ENCODE results near the gene TBL3. TPM values are rescaled to one million over a fixed set of nuclear protein-coding genes. Genes with fewer than 3 reads are reported as not detected.

The TBL3 gene
- total RNA-seq, 6 donors from 2014 or later: 22.0 to 51.6 (median 35.0) TPM

DNA sequence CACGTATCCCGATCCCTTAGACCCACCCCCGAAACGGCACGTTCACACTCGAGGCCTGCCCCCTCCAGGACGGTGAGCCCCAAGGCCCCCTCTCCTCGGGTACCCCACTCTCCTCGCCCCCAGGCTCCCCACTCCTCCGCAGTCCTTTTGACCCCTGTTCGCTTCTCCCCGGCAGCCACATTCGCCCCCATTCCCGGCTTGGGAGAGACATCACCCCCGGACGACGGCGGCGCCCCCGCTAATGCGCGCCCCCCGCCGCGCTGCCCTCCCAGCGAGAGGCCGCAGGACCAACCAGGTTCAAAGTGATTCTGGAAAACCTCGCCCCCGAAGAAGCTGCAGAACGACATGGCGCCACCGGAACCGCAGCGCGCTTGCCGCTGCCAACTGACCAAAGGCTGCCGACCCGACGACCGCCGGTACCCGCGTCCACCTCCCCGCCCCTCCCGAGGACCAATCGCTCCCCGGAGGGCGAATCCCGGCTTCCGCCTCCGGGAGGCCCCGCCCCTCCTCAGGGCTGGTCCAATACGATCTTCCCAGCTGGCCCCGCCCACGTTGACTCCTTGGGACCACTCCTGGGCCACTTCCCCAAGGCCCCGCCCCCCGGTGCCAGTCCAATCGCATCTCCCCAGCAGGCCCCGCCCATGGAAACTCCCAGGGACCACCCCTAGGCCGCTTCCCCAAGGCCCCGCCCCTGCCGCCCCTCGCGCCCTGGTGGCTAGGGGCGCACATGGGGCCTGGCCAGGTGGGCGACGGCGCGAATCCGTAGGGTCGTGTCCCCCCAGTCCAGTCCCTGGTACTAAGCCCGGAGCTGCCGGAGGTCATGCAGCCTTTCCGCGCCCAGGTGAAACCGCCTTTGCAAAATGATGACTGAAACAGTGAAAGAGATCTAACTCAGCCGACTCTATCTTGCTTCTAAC lies 28.8 kb upstream of the TBL3 start, which contains the start of gene MSRB1:
Gene MSRB1, minus strand, starts transcription at position 390 of the 917 bp plus-strand sequence. Its CDS starts 43 bp downstream, at position 347.
- peak within 1 kb of the TSS; percentile 80 to 96 (median 88) for H3K27ac ChIP-seq
- peak; percentile 98 for ATAC-seq (ENCODE audit: low FRiP score in 2 of 2)
- peaks cover 13 to 23% (median 16%) of the 10 kb centered on the region in 4 donors for H3K4me1 ChIP-seq
- 2 to 4% methylated on average over 45 to 49 of the region's 77 CpGs for WGBS, 2 donors
- TF ChIP-seq EP300 (IDR thresholded peaks at IDR 0.05) (no peak), POLR2AphosphoS5 (IDR thresholded peaks at IDR 0.05) (peak; percentile 84 to 95), POLR2A (IDR thresholded peaks at IDR 0.05) (peak; percentile 43 to 95 (median 68)), CTCF (IDR thresholded peaks at IDR 0.05) (peak in 2 of 6 experiments; percentile 12 to 16)
- H3K4me3 ChIP-seq: peak within 1 kb of the TSS; percentile 77 to 96 (median 91)
- no peaks in the 10 kb centered on the region for H3K27me3 ChIP-seq
- H3K9me3 ChIP-seq: no peaks in the 10 kb centered on the region
- DNase-seq: peak; percentile 98 to 100
- H3K36me3 ChIP-seq: peaks cover 3 to 31% (median 29%) of the 10 kb centered on the region in 4 donors

GRCh38 chr16:1944612-1945199 lies 27.1 kb upstream of the TBL3 start:
- no peaks in the 10 kb centered on the region for H3K9me3 ChIP-seq
- no peak for TF ChIP-seq CTCF (IDR thresholded peaks at IDR 0.05)
- no peak for TF ChIP-seq EP300 (IDR thresholded peaks at IDR 0.05)
- TF ChIP-seq POLR2A (IDR thresholded peaks at IDR 0.05): no peak
- TF ChIP-seq POLR2AphosphoS5 (IDR thresholded peaks at IDR 0.05): no peak
- H3K27ac ChIP-seq: no peak overlapping the region
- no peaks in the 10 kb centered on the region for H3K27me3 ChIP-seq
- no peak for DNase-seq
- 92% methylated on average over 21 of the region's 21 CpGs for WGBS, 2 donors
- H3K4me3 ChIP-seq: no peak overlapping the region
- peaks cover 13 to 23% (median 14%) of the 10 kb centered on the region in 4 donors for H3K4me1 ChIP-seq
- H3K36me3 ChIP-seq: peaks cover 0 to 15% (median 13%) of the 10 kb centered on the region in 4 donors
- ATAC-seq (ENCODE audit: low FRiP score in 2 of 2): no peak

DNA sequence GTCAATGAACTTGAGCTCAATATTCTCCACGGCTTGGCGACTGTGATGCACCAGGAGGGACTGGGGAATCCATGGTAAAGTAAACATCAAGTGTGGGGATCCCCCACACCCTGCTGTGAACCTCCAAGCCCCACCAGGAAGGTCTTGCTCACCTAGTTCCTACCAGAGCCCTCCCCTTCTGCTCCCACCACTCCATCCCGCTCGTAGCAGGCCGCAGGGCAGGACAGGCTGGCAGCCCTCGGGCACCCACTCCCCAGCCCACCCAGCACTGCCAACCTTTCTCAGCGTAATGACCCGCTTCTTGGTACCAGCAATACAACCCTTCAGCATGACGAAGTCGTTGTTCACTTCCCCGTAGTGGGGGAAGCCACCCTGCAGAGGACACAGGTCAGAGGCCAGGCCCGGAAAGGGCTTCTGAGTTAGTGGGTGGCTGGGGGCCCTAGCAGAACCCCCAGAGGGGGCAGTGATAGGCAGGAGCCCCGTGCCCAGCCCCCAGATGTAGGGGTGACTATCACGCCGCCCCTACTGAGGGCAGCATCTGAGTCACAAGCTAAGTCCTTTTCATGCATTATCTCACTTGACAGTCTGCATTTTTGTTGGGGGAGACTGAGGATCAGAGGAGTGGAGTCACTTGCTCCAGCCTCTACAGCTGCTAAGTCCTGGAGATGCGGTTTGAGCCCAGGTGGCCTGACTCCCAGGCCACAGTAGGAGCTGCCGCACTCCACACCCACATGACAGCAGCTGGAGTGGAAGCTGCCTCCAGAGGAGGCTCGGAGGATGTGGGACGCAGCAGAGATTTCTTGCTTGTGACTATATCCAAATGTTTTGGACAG lies 26.1 kb upstream of the TBL3 start:
- no peak for TF ChIP-seq EP300 (IDR thresholded peaks at IDR 0.05)
- no peak for TF ChIP-seq CTCF (IDR thresholded peaks at IDR 0.05)
- TF ChIP-seq POLR2A (IDR thresholded peaks at IDR 0.05): no peak
- no peak for TF ChIP-seq POLR2AphosphoS5 (IDR thresholded peaks at IDR 0.05)
- WGBS, 2 donors: 85 to 90% methylated on average over 15 to 19 of the region's 19 CpGs
- no peaks in the 10 kb centered on the region for H3K27me3 ChIP-seq
- no peak for ATAC-seq (ENCODE audit: low FRiP score in 2 of 2)
- no peaks in the 10 kb centered on the region for H3K9me3 ChIP-seq
- peaks cover 13 to 23% (median 14%) of the 10 kb centered on the region in 4 donors for H3K4me1 ChIP-seq
- H3K36me3 ChIP-seq: peaks cover 0 to 4% (median 3%) of the 10 kb centered on the region in 4 donors
- H3K27ac ChIP-seq: no peak overlapping the region
- no peak for DNase-seq
- H3K4me3 ChIP-seq: no peak overlapping the region

DNA sequence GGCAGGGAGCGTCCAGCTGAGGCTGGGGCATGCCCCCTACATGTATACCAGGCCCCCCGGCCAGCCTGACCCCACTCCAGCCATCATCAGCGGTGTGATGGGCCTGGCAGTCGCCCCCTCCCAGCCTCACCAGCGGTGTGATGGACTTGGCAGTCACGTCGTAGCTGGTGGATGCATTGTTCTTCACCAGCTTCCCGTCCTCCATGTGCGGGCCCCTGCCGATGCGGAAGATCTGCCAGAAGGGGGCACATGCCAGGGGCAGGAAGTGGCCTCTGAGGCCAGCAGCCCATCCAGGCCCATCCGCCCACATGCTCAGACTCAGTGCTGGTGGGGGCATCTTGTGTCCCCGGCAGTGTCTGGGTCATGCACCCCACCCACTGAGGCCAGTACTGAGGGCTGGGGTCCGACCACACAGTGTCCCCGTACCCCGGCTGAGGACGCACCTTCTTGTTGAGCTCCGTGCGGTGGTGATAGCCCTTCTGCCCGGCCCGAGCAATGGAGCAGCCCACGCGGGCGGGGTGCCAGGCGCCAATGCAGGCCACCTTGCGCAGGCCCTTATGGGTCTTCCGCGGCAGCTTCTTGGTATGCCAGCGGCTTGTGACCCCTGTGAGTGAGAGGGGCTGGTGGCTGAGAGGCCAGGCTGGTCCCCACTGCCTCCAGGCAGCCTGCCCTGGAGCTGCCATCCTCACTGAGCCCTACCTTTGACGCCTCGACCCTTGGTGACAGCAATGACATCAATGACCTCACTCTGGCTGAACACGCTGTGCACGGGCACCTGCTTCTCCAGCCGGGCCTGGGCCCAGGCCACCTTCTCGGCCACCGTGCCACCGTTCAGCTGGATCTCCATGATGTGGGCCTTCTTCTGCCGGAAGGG lies 25.1 kb upstream of the TBL3 start:
- DNase-seq: peak in 1 of 2 donors; percentile 83
- ATAC-seq (ENCODE audit: low FRiP score in 2 of 2): no peak
- Histone ChIP-seq H3K27ac (no peak overlapping the region), H3K27me3 (no peaks in the 10 kb centered on the region), H3K36me3 (no peaks in the 10 kb centered on the region), H3K9me3 (no peaks in the 10 kb centered on the region), H3K4me1 (peaks cover 8 to 21% (median 10%) of the 10 kb centered on the region in 4 donors), H3K4me3 (no peak overlapping the region)
- no peak for TF ChIP-seq CTCF (IDR thresholded peaks at IDR 0.05)
- TF ChIP-seq POLR2A (IDR thresholded peaks at IDR 0.05): no peak
- no peak for TF ChIP-seq POLR2AphosphoS5 (IDR thresholded peaks at IDR 0.05)
- no peak for TF ChIP-seq EP300 (IDR thresholded peaks at IDR 0.05)
- WGBS, 2 donors: 60 to 83% methylated on average over 1 to 38 of the region's 38 CpGs

Measured in upper lobe of left lung (tissue), 6 donors.